Neural cell (in vitro differentiated cells): ENCODE measurements around the gene FGF10. TPM values are rescaled to one million over a fixed set of nuclear protein-coding genes. Genes with fewer than 3 reads are reported as not detected.

Experiments used
- H2AFZ ChIP-seq: fragments of 200-600, 300-800 bp; sonication (generic), shearing (Covaris generic); 2 replicates; pipeline ENCODE4 v1.6.0; 2014; ENCODE audit warnings: low read depth, mild to moderate bottlenecking, antibody characterized with exemption, low read length, moderate library complexity
- H3F3A ChIP-seq: fragments of 200-600 bp; shearing (Covaris generic); 2 replicates; pipeline ENCODE4 v1.6.1; 2016; ENCODE audit warnings: mild to moderate bottlenecking, moderate library complexity, mixed read lengths, antibody characterized with exemption, low read length; ENCODE audit not compliant: insufficient read depth, poor library complexity, severe bottlenecking
- H3K27ac ChIP-seq: fragments of 200-600, 300-800 bp; sonication (generic), shearing (Covaris generic); 2 replicates; pipeline ENCODE4 v1.5.1; 2014; ENCODE audit warnings: mild to moderate bottlenecking, low read length, moderate library complexity
- H3K27me3 ChIP-seq: fragments of 300-800, 200-600 bp; sonication (generic), shearing (Covaris generic); 2 replicates; pipeline ENCODE4 v1.6.0; 2014; ENCODE audit warnings: mild to moderate bottlenecking, low read depth, low read length, moderate library complexity; ENCODE audit not compliant: insufficient read depth
- H3K36me3 ChIP-seq: fragments of 300-800, 200-600 bp; sonication (generic), shearing (Covaris generic); 2 replicates; pipeline ENCODE4 v1.5.1; 2014; ENCODE audit warnings: mild to moderate bottlenecking, antibody characterized with exemption, low read length, moderate library complexity; ENCODE audit not compliant: insufficient read depth
- H3K4me2 ChIP-seq: fragments of 300-800, 200-600 bp; sonication (generic), shearing (Covaris generic); 2 replicates; pipeline ENCODE4 v1.6.0; 2014; ENCODE audit warnings: mild to moderate bottlenecking, low read length
- H3K4me3 ChIP-seq: fragments of 300-800, 200-600 bp; sonication (generic), shearing (Covaris generic); 2 replicates; pipeline ENCODE4 v1.5.1; 2014; ENCODE audit warnings: mild to moderate bottlenecking, low read length, moderate library complexity
- H3K79me2 ChIP-seq: fragments of 200-600 bp; shearing (Covaris generic); replicated peaks from 2 replicates; pipeline ENCODE4 v1.6.0; 2014; ENCODE audit warnings: mild to moderate bottlenecking, low read length, moderate library complexity; ENCODE audit not compliant: insufficient read depth
- H3K9ac ChIP-seq: fragments of 300-800, 200-600 bp; sonication (generic), shearing (Covaris generic); 2 replicates; pipeline ENCODE4 v1.6.1; 2016; ENCODE audit warnings: mild to moderate bottlenecking, low read length, mixed read lengths
- H3K9me2 ChIP-seq: fragments of 200-600 bp; shearing (Covaris generic); 2 replicates; pipeline ENCODE4 v1.6.1; 2016; ENCODE audit warnings: mild to moderate bottlenecking, low read length, mixed read lengths; ENCODE audit not compliant: insufficient read depth
- H3K9me3 ChIP-seq: fragments of 200-600, 300-800 bp; sonication (generic), shearing (Covaris generic); 2 replicates; pipeline ENCODE4 v1.6.1; 2016; ENCODE audit warnings: mild to moderate bottlenecking, mixed run types, low read length, moderate library complexity, mixed read lengths
- H4K20me1 ChIP-seq: fragments of 200-600 bp; shearing (Covaris generic); 2 replicates; pipeline ENCODE4 v1.6.1; 2016; ENCODE audit warnings: mild to moderate bottlenecking, mixed run types; ENCODE audit not compliant: insufficient read depth
- EP300 ChIP-seq: fragments of 450-650 bp; conservative IDR thresholded peaks from 2 replicates; pipeline ENCODE4 v1.6.1; 2014; ENCODE audit warnings: antibody characterized with exemption, mild to moderate bottlenecking, moderate library complexity; ENCODE audit not compliant: poor library complexity, severe bottlenecking
- EZH2 ChIP-seq: fragments of 200-600, 300-800 bp; shearing (Covaris generic), sonication (generic); IDR thresholded peaks from 2 replicates; pipeline ENCODE4 v1.6.1; 2014; ENCODE audit warnings: antibody characterized with exemption, low read length, borderline replicate concordance, mild to moderate bottlenecking; ENCODE audit not compliant: insufficient read depth, poor library complexity, severe bottlenecking
- MXI1 ChIP-seq: fragments of 450-650 bp; conservative IDR thresholded peaks from 2 replicates; pipeline ENCODE4 v1.6.1; 2014; ENCODE audit warnings: antibody characterized with exemption, mild to moderate bottlenecking; ENCODE audit not compliant: poor library complexity, severe bottlenecking
- POLR2AphosphoS5 ChIP-seq: IDR thresholded peaks from 2 replicates; pipeline ENCODE4 v1.6.1; 2012
- SMC3 ChIP-seq: fragments of 450-650 bp; conservative IDR thresholded peaks from 2 replicates; pipeline ENCODE4 v1.6.1; 2014; ENCODE audit warnings: antibody characterized with exemption, mild to moderate bottlenecking, moderate library complexity; ENCODE audit not compliant: poor library complexity
- TAF1 ChIP-seq: IDR thresholded peaks from 2 replicates; pipeline ENCODE4 v1.6.1; 2012; ENCODE audit warnings: low read depth
- polyA plus RNA-seq: library from polyadenylated mRNA; depleted of rRNA; stranded (reverse); fragments of >200 nt; gene quantifications from 2 replicates; pipeline ENCODE4 v1.2.3, GENCODE V29; 2014
- TF ChIP-seq, protein P1 (sequence below): IDR thresholded peaks from 2 replicates; pipeline ENCODE4 v1.6.1; 2012; ENCODE audit warnings: borderline replicate concordance
- TF ChIP-seq, protein P2 (sequence below): fragments of 450-650 bp; IDR thresholded peaks from 2 replicates; pipeline ENCODE4 v1.5.1; 2014; ENCODE audit warnings: antibody characterized with exemption, mild to moderate bottlenecking, moderate library complexity; ENCODE audit not compliant: poor library complexity, severe bottlenecking

Gene FGF10
- polyA plus RNA-seq, 1 donor from 2014 or later, result not detected

DNA sequence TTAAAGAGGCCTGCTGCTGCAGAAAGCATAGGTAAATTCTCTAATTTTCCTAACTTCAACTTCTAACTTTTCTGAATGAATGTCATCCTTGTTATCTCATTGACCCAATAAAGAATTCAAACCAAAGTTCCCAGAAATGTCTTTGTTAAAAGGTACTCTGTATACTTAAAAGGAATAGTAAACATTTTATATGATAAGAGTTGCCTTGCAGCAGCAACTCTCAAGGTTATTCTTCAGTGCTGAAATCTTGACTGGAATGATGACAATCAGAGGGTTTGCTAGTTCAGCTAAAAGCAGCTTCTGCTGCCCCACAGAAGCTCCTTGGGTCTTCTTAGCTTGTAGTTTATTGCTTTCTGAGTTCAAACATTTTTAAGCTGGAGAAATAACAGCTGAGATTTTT is 28.3 kb downstream of the FGF10 start:
- no peaks in the 10 kb centered on the region for H3F3A ChIP-seq
- H3K9ac ChIP-seq, result no peak overlapping the region
- H3K4me3 ChIP-seq, result no peak overlapping the region
- H3K4me2 ChIP-seq, result no peak overlapping the region
- H3K9me2 ChIP-seq, result no peaks in the 10 kb centered on the region
- TF ChIP-seq, protein P1, sequence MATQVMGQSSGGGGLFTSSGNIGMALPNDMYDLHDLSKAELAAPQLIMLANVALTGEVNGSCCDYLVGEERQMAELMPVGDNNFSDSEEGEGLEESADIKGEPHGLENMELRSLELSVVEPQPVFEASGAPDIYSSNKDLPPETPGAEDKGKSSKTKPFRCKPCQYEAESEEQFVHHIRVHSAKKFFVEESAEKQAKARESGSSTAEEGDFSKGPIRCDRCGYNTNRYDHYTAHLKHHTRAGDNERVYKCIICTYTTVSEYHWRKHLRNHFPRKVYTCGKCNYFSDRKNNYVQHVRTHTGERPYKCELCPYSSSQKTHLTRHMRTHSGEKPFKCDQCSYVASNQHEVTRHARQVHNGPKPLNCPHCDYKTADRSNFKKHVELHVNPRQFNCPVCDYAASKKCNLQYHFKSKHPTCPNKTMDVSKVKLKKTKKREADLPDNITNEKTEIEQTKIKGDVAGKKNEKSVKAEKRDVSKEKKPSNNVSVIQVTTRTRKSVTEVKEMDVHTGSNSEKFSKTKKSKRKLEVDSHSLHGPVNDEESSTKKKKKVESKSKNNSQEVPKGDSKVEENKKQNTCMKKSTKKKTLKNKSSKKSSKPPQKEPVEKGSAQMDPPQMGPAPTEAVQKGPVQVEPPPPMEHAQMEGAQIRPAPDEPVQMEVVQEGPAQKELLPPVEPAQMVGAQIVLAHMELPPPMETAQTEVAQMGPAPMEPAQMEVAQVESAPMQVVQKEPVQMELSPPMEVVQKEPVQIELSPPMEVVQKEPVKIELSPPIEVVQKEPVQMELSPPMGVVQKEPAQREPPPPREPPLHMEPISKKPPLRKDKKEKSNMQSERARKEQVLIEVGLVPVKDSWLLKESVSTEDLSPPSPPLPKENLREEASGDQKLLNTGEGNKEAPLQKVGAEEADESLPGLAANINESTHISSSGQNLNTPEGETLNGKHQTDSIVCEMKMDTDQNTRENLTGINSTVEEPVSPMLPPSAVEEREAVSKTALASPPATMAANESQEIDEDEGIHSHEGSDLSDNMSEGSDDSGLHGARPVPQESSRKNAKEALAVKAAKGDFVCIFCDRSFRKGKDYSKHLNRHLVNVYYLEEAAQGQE, result no peak
- no peak for TF ChIP-seq SMC3
- TF ChIP-seq EP300, result no peak
- TF ChIP-seq MXI1, result no peak
- no peak for TF ChIP-seq EZH2
- no peaks in the 10 kb centered on the region for H3K36me3 ChIP-seq
- no peaks in the 10 kb centered on the region for H3K27me3 ChIP-seq
- H3K27ac ChIP-seq, result no peak overlapping the region
- H3K9me3 ChIP-seq, result no peaks in the 10 kb centered on the region
- H3K79me2 ChIP-seq, result no peaks in the 10 kb centered on the region
- no peaks in the 10 kb centered on the region for H4K20me1 ChIP-seq
- no peak overlapping the region for H2AFZ ChIP-seq

DNA sequence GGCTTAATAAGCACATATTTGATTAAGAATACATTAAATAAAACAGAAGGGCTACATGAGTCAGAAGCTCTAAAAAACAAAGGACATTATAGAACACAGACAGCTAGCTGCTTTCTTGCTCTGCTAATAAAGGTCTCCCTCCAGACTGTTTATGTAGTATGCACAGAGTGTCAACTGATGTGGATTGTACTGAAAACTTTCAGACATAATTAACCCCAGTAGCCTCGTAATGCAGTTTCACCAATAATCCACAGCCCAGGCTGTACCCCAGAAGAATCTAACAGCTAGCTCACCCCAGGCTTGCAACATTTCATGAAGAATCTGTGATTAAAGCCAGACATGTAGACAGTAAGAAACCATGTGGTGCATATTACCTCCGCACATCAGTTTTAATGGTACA is 30.8 kb downstream of the FGF10 start:
- no peaks in the 10 kb centered on the region for H3F3A ChIP-seq
- no peak for TF ChIP-seq MXI1
- TF ChIP-seq, protein P2, sequence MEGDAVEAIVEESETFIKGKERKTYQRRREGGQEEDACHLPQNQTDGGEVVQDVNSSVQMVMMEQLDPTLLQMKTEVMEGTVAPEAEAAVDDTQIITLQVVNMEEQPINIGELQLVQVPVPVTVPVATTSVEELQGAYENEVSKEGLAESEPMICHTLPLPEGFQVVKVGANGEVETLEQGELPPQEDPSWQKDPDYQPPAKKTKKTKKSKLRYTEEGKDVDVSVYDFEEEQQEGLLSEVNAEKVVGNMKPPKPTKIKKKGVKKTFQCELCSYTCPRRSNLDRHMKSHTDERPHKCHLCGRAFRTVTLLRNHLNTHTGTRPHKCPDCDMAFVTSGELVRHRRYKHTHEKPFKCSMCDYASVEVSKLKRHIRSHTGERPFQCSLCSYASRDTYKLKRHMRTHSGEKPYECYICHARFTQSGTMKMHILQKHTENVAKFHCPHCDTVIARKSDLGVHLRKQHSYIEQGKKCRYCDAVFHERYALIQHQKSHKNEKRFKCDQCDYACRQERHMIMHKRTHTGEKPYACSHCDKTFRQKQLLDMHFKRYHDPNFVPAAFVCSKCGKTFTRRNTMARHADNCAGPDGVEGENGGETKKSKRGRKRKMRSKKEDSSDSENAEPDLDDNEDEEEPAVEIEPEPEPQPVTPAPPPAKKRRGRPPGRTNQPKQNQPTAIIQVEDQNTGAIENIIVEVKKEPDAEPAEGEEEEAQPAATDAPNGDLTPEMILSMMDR, result no peak
- TF ChIP-seq TAF1, result no peak
- TF ChIP-seq, protein P1, result no peak
- no peak for TF ChIP-seq POLR2AphosphoS5
- no peak for TF ChIP-seq EZH2
- TF ChIP-seq SMC3, result no peak
- no peaks in the 10 kb centered on the region for H4K20me1 ChIP-seq

More for the DNA sequence above, 30.8 kb downstream of the FGF10 start:
- H3K4me3 ChIP-seq, result no peak overlapping the region
- H3K36me3 ChIP-seq, result no peaks in the 10 kb centered on the region
- H3K9me2 ChIP-seq, result no peaks in the 10 kb centered on the region
- no peaks in the 10 kb centered on the region for H3K79me2 ChIP-seq
- no peaks in the 10 kb centered on the region for H3K27me3 ChIP-seq
- no peak overlapping the region for H2AFZ ChIP-seq
- H3K9me3 ChIP-seq, result no peaks in the 10 kb centered on the region
- no peak overlapping the region for H3K27ac ChIP-seq
- no peak overlapping the region for H3K4me2 ChIP-seq
- no peak overlapping the region for H3K9ac ChIP-seq
